ENCODE results near the gene MAD1L1.

The MAD1L1 gene

DNA sequence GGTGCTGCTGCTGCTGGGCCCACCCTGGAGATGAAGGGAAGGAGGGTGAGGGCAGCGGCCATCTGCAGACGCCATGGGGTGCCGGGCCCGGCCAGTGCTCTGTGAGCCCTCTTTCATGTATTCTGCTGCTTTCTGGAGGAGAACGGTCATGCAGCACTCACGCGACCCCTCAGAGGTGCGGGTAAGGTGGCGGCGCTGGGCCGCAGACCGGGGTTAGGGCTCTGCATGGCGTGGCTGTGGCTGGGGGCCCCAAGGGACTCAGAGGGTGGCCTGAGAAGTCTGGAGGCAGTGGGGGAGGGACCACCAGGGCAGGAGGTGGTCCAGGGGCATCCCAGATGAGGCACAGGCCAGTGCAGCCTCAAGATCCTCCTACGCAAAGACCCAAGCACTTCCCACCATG, 287.2 kb downstream of the MAD1L1 start:
- Histone ChIP-seq H3K4me1 (no peaks in the 10 kb centered on the region), H3K9me3 (no peaks in the 10 kb centered on the region), H3K36me3 (no peaks in the 10 kb centered on the region), H3K27me3 (no peaks in the 10 kb centered on the region), H3K4me3 (ENCODE audit: low read depth, low read length) (no peak overlapping the region)
- DNase-seq, result peak; percentile 8
- no peak for TF ChIP-seq CTCF (IDR thresholded peaks at IDR 0.05; ENCODE audit: low read depth, low read length)

DNA sequence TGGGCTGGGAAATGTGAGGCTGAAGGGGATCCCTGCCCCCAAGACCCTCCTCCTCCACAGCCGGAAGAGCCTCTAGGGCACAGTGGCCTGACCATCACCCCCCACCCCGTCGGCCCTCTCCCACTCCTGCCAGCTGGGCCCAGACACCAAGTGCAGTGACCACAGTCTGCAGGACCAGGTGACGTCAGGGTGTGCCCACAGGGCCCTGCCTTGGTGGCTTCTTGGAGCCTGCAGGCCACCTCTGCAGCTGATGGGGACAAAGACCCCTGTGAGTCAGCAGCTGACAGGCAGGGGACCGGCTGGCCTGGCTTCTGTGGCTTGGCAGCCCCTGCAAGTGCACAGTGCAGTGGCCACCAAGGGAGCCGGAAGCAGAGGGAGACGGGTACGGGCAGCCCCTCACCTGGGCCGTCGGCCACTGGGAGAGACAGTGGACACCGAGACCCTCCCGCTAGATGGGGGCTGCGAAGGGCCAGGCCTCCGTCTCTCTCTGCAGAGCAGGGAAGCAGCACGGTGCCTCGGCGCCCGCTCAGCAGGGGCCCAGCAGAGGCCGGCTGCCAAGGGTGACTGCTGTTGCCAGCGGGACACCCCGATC, 288.0 kb downstream of the MAD1L1 start:
- Histone ChIP-seq H3K4me3 (ENCODE audit: low read depth, low read length) (no peak overlapping the region), H3K27me3 (no peaks in the 10 kb centered on the region), H3K36me3 (no peaks in the 10 kb centered on the region), H3K9me3 (no peaks in the 10 kb centered on the region), H3K4me1 (no peaks in the 10 kb centered on the region)
- peak; percentile 6 for DNase-seq
- no peak for TF ChIP-seq CTCF (IDR thresholded peaks at IDR 0.05; ENCODE audit: low read depth, low read length)

GRCh38 chr7:1943933-1944618, 288.7 kb downstream of the MAD1L1 start:
- Histone ChIP-seq H3K27me3 (no peaks in the 10 kb centered on the region), H3K4me3 (ENCODE audit: low read depth, low read length) (no peak overlapping the region), H3K9me3 (no peaks in the 10 kb centered on the region; the same call in 1 of the 2 replicates), H3K4me1 (no peaks in the 10 kb centered on the region), H3K36me3 (no peaks in the 10 kb centered on the region)
- TF ChIP-seq CTCF (IDR thresholded peaks at IDR 0.05; ENCODE audit: low read depth, low read length), result no peak
- DNase-seq, result peak; percentile 2

DNA sequence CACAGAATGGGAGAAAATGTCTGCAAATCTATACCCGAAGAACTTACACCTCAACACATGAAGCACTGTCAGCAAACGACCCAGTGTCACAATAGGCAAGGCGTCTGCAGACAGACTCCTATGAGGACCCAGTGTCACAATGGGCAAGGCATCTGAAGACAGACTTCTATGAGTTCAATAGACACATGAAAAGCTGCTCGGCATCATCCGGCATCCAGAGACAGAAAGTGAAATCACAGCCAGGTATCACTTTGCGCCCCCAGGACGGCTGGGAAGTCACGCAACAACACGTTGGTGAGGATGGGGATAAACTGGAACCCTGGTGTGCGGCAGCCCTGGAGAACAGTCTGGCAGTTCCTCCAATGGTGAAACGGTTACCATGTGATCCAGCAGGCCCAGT, 289.4 kb downstream of the MAD1L1 start:
- no peaks in the 10 kb centered on the region for H3K4me1 ChIP-seq
- H3K4me3 ChIP-seq (ENCODE audit: low read depth, low read length), result no peak overlapping the region
- H3K27me3 ChIP-seq, result no peaks in the 10 kb centered on the region
- no peaks in the 10 kb centered on the region for H3K36me3 ChIP-seq
- H3K9me3 ChIP-seq, result no peaks in the 10 kb centered on the region; the same call in 1 of the 2 replicates
- no peak for TF ChIP-seq CTCF (IDR thresholded peaks at IDR 0.05; ENCODE audit: low read depth, low read length)
- peak; percentile 2 for DNase-seq

GRCh38 chr7:1942941-1943289, 289.8 kb downstream of the MAD1L1 start:
- H3K36me3 ChIP-seq, result no peaks in the 10 kb centered on the region
- TF ChIP-seq CTCF (IDR thresholded peaks at IDR 0.05; ENCODE audit: low read depth, low read length), result no peak
- no peaks in the 10 kb centered on the region for H3K4me1 ChIP-seq
- H3K4me3 ChIP-seq (ENCODE audit: low read depth, low read length), result no peak overlapping the region
- no peak for DNase-seq
- H3K9me3 ChIP-seq, result no peaks in the 10 kb centered on the region; the same call in 1 of the 2 replicates
- H3K27me3 ChIP-seq, result no peaks in the 10 kb centered on the region

DNA sequence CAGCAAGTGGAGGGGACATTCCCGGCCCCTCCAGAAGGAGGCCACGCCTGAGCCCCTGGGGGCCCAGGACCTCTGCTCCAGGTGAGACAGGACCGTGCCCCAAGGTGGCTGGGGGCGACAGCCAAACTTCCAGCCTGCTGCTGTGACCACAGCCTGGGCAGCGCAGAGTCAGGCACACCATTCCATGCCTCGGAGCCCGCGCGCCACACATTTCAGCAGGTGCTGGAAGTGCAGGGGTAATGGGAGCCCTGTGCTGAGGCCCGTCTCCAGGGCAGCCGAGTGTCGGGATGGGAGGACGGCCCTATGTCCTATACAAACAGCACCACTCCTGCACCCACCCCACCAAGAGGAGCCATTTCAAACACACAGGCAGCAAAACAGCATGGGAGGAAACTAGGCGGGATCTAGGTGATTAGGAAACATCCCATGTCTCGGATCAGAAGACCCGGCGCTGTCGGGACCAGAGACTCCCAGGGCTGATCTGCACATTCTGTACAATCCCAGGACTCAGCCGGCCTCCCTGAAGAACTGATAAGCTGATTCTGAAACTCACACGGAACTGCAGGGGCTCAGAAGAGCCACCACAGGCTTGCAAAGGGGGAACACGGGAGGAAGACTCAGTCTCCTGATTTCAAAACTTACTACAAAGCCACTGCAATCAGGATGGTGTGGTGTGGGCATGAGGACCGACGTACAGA, 290.4 kb downstream of the MAD1L1 start:
- TF ChIP-seq CTCF (IDR thresholded peaks at IDR 0.05; ENCODE audit: low read depth, low read length), result no peak
- H3K36me3 ChIP-seq, result no peaks in the 10 kb centered on the region
- H3K4me3 ChIP-seq (ENCODE audit: low read depth, low read length), result no peak overlapping the region
- no peaks in the 10 kb centered on the region for H3K4me1 ChIP-seq
- no peaks in the 10 kb centered on the region for H3K27me3 ChIP-seq
- no peak for DNase-seq
- no peaks in the 10 kb centered on the region; the same call in 1 of the 2 replicates for H3K9me3 ChIP-seq

Data from BE2C (cell line).